ENCODE measurements around the gene ARHGAP20. TPM values are rescaled to one million over a fixed set of nuclear protein-coding genes. Genes with fewer than 3 reads are reported as not detected.

ARHGAP20 gene
- total RNA-seq, 2 experiments from 2014 or later: not detected

DNA sequence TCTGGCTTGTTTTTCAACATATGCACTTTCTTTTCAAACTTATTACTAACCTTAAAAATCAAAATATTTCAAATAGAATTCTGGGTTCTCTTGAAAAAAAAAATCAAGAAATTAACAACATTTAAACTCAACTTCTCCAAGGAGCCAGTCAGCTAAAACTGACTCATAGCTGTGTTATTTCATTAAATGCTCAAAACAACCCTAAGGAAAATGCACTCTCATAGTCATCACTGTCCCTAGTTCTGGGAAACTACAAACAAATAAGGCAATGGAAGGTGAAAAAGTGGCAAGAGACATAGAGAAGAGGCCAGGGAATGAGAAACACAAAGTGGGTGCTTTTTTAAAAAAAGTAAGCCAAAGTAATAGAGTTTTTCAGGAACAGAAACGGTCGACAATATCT is 4.1 kb upstream of the ARHGAP20 start:
- BruUV-seq (replicated peaks): no TSS peak
- TF ChIP-seq, protein P1, sequence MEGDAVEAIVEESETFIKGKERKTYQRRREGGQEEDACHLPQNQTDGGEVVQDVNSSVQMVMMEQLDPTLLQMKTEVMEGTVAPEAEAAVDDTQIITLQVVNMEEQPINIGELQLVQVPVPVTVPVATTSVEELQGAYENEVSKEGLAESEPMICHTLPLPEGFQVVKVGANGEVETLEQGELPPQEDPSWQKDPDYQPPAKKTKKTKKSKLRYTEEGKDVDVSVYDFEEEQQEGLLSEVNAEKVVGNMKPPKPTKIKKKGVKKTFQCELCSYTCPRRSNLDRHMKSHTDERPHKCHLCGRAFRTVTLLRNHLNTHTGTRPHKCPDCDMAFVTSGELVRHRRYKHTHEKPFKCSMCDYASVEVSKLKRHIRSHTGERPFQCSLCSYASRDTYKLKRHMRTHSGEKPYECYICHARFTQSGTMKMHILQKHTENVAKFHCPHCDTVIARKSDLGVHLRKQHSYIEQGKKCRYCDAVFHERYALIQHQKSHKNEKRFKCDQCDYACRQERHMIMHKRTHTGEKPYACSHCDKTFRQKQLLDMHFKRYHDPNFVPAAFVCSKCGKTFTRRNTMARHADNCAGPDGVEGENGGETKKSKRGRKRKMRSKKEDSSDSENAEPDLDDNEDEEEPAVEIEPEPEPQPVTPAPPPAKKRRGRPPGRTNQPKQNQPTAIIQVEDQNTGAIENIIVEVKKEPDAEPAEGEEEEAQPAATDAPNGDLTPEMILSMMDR (conservative IDR thresholded peaks at IDR 0.05; ENCODE audit: low read length): no peak
- TF ChIP-seq EZH2phosphoT487 (IDR thresholded peaks at IDR 0.05; ENCODE audit: borderline replicate concordance, low read depth, low read length): no peak
- Histone ChIP-seq H3K27ac (ENCODE audit: low read depth, low read length, poor library complexity, severe bottlenecking) (no peak overlapping the region), H4K20me1 (ENCODE audit: insufficient read depth, low read length) (no peaks in the 10 kb centered on the region), H3K4me3 (ENCODE audit: low read depth, low read length, poor library complexity, severe bottlenecking) (no peak overlapping the region), H3K9me2 (ENCODE audit: insufficient read depth, low read length) (no peaks in the 10 kb centered on the region), H3K4me2 (ENCODE audit: low read length) (no peak overlapping the region), H2AFZ (ENCODE audit: low read length) (no peak overlapping the region), H3K4me1 (ENCODE audit: insufficient read depth, low read length, poor library complexity, severe bottlenecking) (no peaks in the 10 kb centered on the region), H3K79me2 (ENCODE audit: insufficient read depth, low read depth, low read length) (no peaks in the 10 kb centered on the region), H3K36me3 (ENCODE audit: insufficient read depth, low read length) (no peaks in the 10 kb centered on the region), H3K9me3 (ENCODE audit: low read length) (no peaks in the 10 kb centered on the region)
- intact Hi-C loops (cut with micrococcal nuclease; ENCODE audit: unreplicated experiment): no loop called here
- POLR2A ChIA-PET: no interaction called here
- CTCF ChIA-PET (ENCODE audit: unreplicated experiment): no interaction called here
- DNase-seq (ENCODE audit: low spot score): no peak

DNA sequence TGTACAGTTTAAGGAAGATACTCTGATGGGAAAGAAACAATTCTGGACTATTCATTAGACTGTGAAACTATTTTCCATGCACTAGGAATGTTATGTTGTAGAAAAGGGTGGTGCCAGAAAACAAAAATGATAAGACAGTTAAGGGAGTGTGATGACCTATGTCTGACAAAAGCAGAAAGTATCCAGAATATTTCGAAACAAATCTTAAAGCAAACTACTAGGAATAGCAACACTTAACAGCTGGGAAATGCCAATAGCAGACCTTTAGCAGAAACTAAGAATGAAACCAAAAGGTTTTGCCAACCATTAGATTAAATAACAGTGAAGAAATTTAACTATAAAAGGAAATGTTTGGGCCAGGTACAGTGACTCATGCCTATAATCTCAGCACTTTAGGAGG is 3.3 kb upstream of the ARHGAP20 start:
- H3K4me2 ChIP-seq (ENCODE audit: low read length): no peak overlapping the region
- H3K4me3 ChIP-seq (ENCODE audit: low read depth, low read length, poor library complexity, severe bottlenecking): no peak overlapping the region
- POLR2A ChIA-PET: no interaction called here
- no peaks in the 10 kb centered on the region for H3K4me1 ChIP-seq (ENCODE audit: insufficient read depth, low read length, poor library complexity, severe bottlenecking)
- BruUV-seq (replicated peaks): no TSS peak
- TF ChIP-seq, protein P1 (conservative IDR thresholded peaks at IDR 0.05; ENCODE audit: low read length): no peak
- no peak for TF ChIP-seq EZH2phosphoT487 (IDR thresholded peaks at IDR 0.05; ENCODE audit: borderline replicate concordance, low read depth, low read length)
- intact Hi-C loops (cut with micrococcal nuclease; ENCODE audit: unreplicated experiment): no loop called here
- no peaks in the 10 kb centered on the region for H3K9me2 ChIP-seq (ENCODE audit: insufficient read depth, low read length)
- no peaks in the 10 kb centered on the region for H3K79me2 ChIP-seq (ENCODE audit: insufficient read depth, low read depth, low read length)
- H3K9me3 ChIP-seq (ENCODE audit: low read length): no peaks in the 10 kb centered on the region
- H3K27ac ChIP-seq (ENCODE audit: low read depth, low read length, poor library complexity, severe bottlenecking): no peak overlapping the region
- no peaks in the 10 kb centered on the region for H3K36me3 ChIP-seq (ENCODE audit: insufficient read depth, low read length)
- DNase-seq (ENCODE audit: low spot score): no peak
- H2AFZ ChIP-seq (ENCODE audit: low read length): no peak overlapping the region
- no peaks in the 10 kb centered on the region for H4K20me1 ChIP-seq (ENCODE audit: insufficient read depth, low read length)
- CTCF ChIA-PET (ENCODE audit: unreplicated experiment): no interaction called here

DNA sequence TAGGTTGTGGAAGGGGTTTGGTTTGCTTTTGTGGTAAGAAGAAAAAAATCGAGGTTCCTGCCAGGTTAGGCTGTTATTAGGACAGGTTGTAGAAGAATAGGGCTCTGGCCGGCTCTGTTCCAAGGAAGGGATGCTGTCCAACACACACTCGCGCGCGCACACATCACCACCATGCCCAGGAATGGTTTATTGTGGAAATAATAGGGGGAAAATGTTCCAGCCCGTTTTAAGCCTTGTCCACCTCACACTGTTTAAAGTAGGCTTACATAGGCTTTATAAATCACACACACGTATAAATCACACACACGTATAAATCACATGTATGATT is 1.2 kb upstream of the ARHGAP20 start:
- POLR2A ChIA-PET: no interaction called here
- no peak overlapping the region for H3K4me2 ChIP-seq (ENCODE audit: low read length)
- intact Hi-C loops (cut with micrococcal nuclease; ENCODE audit: unreplicated experiment): no loop called here

More for the DNA sequence above, 1.2 kb upstream of the ARHGAP20 start:
- H3K79me2 ChIP-seq (ENCODE audit: insufficient read depth, low read depth, low read length): no peaks in the 10 kb centered on the region
- no peaks in the 10 kb centered on the region for H3K9me3 ChIP-seq (ENCODE audit: low read length)
- TF ChIP-seq, protein P1 (conservative IDR thresholded peaks at IDR 0.05; ENCODE audit: low read length): no peak
- TF ChIP-seq EZH2phosphoT487 (IDR thresholded peaks at IDR 0.05; ENCODE audit: borderline replicate concordance, low read depth, low read length): no peak
- H3K4me1 ChIP-seq (ENCODE audit: insufficient read depth, low read length, poor library complexity, severe bottlenecking): no peaks in the 10 kb centered on the region
- H3K4me3 ChIP-seq (ENCODE audit: low read depth, low read length, poor library complexity, severe bottlenecking): no peak overlapping the region
- no peak overlapping the region for H2AFZ ChIP-seq (ENCODE audit: low read length)
- no peaks in the 10 kb centered on the region for H3K9me2 ChIP-seq (ENCODE audit: insufficient read depth, low read length)
- H4K20me1 ChIP-seq (ENCODE audit: insufficient read depth, low read length): no peaks in the 10 kb centered on the region
- H3K36me3 ChIP-seq (ENCODE audit: insufficient read depth, low read length): no peaks in the 10 kb centered on the region
- CTCF ChIA-PET (ENCODE audit: unreplicated experiment): no interaction called here
- DNase-seq (ENCODE audit: low spot score): no peak
- BruUV-seq (replicated peaks): no TSS peak
- H3K27ac ChIP-seq (ENCODE audit: low read depth, low read length, poor library complexity, severe bottlenecking): no peak overlapping the region
